Stimulated activated CD4-positive, alpha-beta T cell treated with anti-CD3 and anti-CD28 coated beads, Interleukin-12 subunit alpha, Interleukin-12 subunit beta, amount 100 ng/mL, for 48 hours (primary cell): ENCODE data around the gene IGSF11.
"Not testable (repeated sequence)": the region's sequence is repeated elsewhere in the genome, so short reads cannot be mapped to it uniquely, and the experiment has no call there.

Source experiments
- DNase-seq, 3 donors: peaks; one replicate each; pipeline ENCODE4 v3.0.0-alpha.2; 2020; ENCODE audit warnings: low read depth in 2 of 3, low spot score in 1 of 3

IGSF11 gene

DNA sequence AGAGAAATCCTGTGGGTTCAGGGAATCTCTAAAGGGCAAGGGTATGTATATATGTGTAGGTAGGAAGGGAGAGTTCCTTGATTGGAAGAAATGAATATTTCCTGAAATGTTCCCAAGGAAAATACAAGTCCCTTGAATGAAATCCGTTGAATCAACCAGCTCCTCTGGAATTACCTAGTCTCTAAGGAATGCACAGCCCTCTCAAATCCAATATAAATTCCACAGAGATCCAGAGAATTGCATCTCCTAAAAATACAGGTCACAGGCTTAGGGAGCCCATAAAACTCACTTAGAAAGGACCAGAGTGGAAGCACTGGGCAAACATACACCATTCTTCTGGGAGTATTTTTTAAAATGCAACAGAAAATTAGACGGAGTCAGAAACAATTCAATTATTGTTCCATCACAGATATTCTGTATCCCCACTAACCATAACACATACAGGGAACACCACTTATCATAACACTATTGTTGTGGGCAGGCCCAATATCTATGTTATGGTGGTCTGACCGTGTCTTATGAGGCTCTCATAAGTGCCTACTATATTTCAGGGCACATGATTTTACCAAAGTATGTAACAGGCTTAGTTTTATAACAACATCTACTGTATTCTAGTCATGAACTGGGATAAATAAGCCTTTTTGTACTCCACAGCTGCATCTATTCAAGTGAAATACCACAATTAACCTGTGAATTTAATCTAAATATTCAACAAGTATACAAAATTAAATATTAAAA lies 43.7 kb downstream of the IGSF11 start:
- DNase-seq = no peak

DNA sequence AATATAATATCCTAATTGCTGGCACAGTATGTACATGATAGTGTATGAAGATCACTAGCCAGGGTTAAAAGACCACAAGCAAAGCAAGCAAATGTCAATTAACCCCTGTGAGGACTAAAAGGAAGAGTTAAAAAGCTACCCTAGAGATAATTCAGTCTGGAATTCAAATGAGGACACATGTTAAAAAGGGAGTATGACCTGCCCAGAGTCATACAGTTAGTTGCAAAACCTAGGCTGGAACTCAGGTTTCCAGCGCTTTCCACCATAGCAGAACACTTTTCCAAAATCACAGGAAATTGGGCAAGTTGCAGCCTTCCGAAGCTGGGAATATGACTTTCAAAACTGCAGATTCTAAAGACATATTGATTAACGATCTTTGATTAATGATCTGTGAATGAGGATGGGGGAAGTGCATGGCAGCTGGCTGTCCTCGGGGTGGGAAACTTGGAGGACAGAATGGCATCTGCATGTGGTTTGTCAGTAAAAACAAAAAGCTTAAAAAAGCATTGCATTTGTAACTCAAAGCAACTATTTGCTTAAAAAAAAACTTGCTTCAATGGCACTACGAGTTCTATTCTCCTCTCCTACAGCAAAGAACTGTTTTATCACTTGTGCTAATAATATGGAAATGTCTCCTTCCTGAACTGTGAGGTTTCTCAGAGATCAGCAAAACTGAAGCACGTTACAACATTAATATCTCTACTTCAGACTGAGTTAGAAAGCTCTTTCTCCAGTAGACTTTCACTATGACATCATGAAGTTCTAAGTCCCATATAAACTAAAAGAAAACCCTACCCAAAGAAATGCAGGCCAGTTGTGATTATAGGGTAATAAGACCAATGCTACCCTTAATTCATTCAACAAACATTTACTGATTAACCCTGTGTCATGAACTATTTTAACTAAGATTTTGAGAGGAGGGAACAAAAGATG lies 46.2 kb downstream of the IGSF11 start:
- DNase-seq = no peak

DNA sequence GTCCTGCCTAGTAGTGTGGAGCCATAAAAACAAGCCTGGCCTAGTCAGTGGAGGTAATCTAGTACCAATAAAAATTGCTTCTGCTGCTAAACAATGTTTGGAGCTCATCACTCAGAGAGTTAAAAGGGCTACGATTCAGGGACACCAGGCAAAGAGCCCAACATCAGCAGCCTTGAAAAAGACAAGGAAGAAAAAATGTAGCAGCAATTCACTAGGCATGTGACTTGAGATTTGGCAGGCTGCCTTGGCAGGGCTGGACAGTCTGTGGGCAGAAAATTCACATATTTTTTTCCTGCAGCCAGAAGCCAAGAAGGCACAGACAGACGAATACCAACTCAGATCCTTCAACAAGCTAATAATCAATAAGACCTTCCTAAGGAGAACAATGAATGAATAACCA lies 47.2 kb downstream of the IGSF11 start:
- no peak for DNase-seq

DNA sequence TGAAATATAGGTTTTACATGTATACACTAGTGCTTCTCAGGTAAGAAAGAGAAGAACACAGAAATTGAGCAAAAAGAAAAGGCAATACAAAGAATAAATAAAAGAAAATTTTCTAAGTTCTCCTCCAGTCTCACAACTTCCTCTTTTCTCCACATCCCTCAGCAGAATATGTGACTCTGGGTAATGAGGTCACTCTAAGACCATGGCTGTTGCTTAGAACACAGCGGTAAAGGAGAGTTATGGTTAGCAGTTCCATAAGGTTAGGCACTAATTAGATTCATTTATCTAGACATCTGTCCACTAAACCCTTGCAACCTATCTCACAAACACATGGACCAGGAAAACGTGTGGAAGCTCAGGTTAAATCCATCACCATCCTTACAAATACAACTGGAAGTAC lies 47.9 kb downstream of the IGSF11 start:
- no peak for DNase-seq

DNA sequence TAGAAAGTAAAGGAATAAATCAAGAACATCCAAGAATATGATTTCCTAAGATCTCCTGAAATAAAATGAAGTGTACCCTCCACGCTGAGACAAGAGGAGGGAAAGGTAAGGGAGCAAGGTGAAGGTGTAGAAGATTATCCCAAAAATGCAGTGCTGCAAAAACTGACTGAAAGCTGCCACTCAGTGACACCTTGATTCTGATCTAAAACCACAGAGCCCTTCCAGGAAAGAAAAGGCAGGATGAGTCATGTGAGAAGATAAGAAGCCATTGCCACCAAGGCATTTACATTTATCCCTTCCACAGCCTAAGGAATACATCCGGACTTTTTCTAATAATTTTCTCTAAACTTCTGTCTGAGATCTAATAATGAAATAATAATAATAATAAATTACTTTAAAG lies 49.9 kb downstream of the IGSF11 start:
- no peak for DNase-seq

DNA sequence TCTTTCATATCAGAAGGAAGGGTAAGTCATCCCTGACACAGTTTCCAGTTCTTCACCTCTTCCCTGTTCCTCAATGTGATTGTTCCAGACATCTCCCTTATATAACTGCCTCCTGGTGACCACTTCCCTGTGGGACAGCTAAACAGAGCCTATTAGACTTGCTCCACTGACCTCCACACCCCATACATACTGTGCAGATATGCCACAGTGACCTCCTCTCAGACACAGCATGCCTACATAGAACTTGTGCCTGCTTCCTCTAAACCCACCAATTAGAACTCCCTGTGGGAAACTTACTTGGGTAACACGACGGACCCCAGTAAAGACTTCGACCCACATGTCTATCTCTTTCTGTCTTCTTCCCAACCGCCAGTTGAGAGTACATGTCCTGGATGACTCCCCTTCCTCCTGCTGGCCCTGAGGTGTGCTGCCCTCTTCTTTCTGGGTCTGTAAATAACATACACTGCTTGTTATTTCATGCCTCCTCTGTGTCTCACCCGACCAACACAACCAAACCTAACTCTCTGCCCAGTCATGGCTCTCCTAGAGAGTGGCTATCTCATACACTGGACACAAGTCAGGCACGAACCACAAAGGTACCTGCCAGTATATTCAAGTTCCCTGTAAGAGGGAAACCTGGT lies 53.0 kb downstream of the IGSF11 start:
- DNase-seq = no peak

DNA sequence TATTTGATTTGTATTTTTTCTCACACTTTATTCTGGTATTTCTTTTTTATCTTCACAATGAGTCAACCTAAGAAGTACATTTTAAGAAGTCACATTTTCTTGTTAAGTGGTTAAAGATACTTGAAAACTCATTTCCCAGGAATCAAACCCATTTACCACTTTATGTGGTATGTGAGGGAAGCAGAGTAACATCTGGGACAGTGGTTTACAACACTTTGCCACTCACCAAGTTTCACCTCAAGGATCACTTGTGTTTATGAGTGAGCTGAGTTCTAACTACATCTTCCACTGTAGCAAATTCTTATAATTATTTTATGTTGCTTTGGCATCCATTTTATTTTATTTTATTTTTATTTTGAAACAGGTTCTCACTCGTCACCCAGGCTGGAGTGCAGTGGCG lies 53.8 kb downstream of the IGSF11 start:
- no peak for DNase-seq

DNA sequence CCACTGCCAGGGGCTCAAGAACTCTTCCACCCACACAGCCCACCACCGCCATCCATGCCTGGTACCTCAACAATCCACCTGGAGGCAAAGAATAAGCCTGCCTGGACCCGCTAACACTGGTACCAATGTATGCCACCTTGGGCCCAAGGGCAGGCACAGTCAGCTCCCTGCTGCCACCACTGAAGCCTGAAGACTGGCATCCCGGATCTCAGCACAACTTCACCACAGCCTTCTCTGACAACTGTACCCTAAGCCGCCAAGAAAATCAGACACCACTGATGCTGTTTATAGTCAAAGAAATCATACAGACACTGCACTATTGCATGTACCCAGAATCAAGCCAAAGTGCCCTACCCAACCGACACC lies 56.3 kb downstream of the IGSF11 start:
- DNase-seq = no peak

DNA sequence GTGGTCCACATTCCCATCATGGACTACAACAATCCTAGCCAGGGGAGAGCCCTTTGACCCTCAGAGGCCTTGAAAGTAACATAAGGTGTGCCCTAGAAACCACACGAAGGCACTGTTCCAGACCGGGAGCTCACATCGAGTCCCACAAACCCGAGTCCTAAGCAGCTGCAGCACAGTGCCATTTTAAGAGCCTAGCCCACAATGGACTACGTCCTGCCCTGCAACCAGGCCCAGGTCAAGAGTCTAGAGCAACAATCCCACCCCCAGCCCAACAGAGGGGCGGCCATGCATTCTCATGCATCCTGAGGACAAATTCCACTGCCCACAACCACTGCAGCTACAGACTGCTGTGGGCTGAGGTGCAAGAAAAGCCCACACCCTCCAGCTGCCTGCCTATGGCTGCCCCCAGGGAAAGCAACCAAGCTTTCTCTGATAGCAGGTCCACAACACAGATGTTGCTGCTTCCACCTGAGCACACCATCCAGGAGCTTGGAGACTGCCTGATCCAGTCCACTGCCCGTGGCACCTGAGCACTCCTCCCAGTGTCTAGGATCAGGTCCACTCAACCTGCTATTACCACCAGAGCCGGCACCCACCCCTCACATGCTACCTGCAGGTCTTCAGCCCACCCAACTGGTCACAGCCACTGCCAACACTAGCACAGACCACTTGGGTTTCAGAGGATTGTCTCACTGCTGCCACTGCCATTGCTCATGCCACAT lies 56.8 kb downstream of the IGSF11 start:
- no peak for DNase-seq

DNA sequence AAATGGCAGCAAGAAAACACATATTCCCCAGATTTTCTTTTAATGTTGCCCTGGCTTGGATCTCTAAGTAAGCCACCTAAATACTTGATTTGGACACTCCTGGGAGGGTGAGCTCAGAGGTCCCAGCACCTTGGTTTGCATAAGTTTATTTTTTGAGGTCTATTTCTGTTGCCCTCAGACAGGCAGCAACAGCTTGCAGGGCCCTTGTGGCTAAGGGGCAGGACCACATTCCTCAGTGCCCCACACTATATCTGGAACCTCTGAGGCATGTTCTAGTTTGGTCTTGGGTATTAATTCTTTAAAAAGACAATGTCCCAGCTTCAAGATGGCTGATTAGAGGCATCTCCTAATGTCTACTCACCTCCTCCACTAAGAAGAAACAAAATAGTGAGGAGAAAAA lies 57.5 kb downstream of the IGSF11 start:
- no peak for DNase-seq

DNA sequence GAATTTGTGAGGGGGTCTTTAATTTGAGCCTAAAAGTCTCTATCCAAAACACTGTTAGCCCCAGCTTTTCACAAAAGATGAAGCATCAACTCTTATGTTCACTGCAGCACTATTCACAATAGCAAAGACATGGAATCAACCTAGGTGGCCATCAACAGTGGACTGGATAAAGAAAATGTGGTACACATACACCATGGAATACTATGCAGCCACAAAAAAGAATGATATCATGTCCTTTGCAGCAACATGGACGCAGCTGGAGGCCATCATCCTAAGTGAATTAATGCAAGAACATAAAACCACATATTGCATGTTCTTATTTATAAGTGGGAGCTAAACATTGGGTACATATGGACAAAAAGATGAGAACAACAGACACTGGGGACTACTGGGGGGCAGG lies 59.2 kb downstream of the IGSF11 start:
- not testable (repeated sequence) for DNase-seq

DNA sequence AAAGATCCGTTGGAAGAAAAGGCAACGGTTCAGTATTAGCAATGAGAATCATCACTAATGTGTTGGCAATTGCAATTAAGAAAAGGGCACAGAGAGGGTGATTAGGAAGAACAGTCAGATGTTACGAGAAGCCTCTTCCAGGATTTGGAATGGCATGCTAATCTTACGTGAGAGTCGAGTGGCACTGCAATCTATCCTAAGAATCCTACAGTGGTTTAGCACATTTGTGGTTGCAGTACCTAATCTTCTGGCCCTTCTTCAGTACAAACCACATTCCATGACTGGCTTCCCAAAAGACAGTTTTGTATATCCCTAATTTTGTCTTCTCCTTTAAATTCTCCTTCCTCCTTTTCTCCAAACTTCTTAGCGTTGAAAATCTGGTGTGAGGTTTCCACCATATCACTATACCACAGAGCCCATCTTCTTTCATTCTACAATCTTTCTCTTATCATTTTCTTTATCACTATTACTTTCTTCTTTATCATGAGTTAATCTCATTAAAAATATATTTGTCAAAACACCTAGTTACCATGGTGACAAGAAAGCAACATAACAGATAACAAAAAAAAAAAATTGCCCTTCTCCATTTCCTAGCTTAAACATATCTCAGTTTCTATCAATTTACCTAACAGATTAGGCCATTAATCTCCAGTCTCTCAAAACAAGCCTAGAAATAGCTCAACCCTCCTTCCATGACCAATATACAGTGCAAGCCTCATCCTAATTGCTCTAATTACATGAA lies 60.1 kb downstream of the IGSF11 start:
- DNase-seq = no peak

DNA sequence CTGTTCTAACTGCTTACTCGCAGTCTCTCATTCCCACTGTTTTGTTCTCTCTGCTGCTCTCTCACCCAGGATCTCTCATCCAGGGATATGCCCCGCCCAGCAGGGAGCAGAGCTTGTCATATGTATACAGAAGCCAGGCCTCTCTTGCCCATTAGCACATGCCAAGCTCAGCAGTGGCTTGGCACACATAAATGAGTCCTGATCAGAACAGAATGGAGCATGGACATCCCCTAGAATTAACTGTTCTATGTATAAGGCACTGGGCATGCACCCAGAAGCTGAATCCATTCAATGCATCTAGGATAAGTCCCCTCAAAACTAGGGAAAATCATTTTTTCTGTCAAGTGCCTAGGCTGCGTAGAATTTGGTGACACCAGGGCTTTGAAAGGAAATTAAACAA lies 61.6 kb downstream of the IGSF11 start:
- DNase-seq = no peak

DNA sequence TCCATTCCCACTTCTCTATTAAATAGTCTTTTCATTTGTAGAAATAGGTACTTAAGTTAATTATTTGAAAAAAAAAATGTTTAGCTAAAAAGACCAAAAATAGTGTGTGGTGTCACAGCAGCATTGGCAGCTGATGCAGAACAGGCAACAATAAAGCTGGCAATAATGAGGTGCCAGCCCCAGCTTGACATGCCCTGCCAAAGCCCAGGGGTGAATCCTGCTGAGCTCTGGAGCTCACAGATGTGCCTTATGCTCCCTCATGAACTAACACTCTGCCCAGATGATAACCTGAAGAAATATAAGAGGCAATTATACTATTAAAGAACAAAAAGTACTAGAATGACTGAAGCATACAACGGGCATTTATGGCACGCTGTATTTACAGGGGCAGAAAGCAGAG lies 63.8 kb downstream of the IGSF11 start:
- no peak for DNase-seq

DNA sequence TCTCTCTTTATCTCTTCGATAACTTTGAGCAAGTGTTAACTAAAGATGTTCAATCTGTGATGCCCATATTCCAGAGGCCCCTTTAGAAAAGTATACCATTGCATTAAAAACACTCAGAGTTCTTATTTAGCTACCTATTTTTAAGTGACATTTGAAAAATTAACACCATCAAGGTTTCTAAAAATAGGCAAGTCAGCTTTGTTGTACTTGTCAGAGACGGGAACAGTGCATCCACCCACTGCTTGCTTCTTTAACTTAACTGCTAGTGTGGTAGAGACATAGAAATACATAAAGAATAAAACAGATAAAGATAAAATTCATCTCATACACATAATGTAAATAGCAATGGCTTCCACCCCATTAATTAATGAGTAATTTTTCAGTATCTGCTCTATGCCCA lies 66.0 kb downstream of the IGSF11 start:
- DNase-seq = no peak

DNA sequence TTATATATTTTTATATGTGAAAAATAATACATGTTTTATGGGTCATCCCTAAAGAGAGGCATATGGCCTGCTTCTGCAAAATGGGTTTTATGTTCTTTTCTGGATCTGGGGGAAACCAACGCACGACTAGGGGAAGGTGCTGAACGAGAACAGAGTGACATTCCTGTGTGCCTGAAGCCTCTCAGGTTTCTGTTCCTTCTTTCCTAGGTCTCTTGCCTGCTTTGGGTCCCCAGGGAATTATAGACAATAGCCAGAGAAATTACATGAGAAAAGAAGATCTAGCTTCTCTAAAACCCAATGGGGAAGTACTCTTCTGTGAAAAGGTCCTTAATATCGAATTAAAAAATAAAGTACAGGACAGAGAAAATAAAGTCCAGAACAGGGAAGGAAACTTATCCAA lies 66.5 kb downstream of the IGSF11 start:
- DNase-seq = no peak

DNA sequence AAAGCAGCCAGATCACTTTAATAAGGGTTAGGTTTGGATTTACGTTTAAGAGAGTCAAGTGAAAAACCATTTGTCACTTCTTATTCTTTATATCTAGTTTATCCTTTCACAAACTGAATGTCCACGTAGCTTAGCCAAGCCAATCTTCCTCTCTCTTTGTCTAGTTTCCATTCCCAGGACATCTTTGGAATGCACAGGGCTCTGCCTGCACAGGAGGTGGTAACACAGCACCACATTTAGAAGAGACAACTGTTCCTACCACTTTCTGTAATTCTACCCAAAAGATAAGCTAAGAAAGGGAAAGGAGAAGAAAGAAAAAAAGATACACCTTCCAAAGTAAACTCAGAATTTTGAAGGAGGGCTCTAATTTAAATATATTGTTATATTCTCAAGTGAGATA lies 67.9 kb downstream of the IGSF11 start:
- no peak for DNase-seq

DNA sequence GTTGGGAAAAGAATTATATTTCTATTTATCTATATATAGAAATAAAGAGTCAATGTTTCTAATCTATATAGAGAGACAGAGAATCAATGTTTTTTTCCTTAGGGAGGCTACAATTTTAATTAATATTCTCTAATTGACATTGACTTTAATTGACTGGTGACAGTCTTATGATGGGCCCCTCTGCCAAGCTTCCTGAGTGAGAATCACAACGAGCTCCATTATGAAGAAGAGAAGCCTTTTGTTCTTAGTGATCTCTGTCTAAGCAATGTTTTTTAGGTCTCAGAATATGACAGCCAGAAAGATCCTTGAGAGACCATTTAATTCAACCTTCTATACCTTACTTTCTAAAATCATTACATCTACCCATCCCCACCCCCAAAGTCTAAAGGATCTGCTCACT lies 70.9 kb downstream of the IGSF11 start:
- no peak for DNase-seq

DNA sequence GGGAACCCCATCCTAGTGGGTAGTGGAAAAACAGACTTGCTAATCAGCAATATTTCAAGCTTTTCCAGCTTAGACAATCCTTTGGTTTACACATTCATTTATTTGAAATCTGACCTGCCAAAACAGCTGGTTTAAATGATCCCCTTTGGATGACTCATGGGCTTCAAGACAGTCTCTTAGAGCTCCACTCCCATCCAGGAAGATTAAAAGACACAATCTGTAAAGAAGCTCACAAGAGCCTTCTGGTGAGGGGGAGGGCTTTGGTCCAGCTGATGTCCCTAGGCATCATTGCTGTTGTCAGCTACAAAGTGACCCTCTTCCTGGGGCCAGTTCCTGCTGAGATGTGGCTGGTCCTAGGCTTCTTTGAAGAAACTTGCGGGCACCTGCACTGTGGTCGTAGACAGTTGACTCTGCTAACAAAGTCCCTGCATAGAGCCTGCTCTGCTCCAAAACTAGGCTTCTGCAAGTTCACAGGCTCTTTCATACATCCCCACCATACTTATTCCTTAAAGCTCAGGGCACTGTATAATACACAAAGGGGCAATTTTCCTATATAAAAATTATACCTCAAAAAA lies 73.7 kb downstream of the IGSF11 start:
- DNase-seq = no peak

DNA sequence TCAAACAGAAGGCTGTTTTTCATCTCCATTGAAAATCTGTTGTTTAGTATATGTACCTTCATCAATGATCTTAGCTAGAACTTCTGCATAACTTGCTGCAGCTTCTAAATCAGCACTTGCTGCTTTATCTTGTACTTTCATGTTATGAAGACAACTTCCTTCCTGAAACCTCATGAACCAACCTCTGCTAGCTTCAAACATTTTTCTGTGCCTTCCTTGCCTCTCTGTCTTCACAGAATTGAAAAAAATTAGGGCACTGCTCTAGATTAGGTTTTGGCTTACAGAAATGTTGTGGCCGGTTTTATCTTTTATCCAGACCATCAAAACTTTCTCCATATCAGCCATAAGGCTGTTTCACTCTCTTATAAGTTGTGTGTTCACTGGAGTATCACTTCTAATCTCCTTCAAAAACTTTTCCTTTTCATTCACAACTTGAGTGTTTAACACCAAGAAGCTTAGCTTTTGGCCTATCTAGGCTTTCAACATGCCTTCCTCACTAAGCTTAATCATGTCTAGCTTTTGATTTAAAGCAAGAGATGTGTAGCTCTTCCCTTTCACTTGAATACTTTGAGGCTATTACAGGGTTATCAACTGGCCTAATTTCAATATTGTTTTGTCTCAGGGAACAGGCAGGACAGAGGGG lies 78.6 kb downstream of the IGSF11 start:
- DNase-seq = no peak
